AG09309 (cell line): Measurements from ENCODE around the gene TMEM232.
"Not testable (repeated sequence)": the region's sequence is repeated elsewhere in the genome, so short reads cannot be mapped to it uniquely, and the experiment has no call there.

ENCODE experiments used
- DNase-seq: peaks from one replicate; pipeline ENCODE4 v3.0.0-alpha.2; 2010; ENCODE audit warnings: low read depth
- H3K4me3 ChIP-seq: 2 replicates; pipeline ENCODE4 v1.5.1; 2011; ENCODE audit warnings: mild to moderate bottlenecking, low read depth, low read length, moderate library complexity; ENCODE audit not compliant: control insufficient read depth
- CTCF ChIP-seq: IDR thresholded peaks from 2 replicates; pipeline ENCODE4 v1.5.1; 2011; ENCODE audit warnings: mild to moderate bottlenecking, low read depth, low read length, inconsistent platforms; ENCODE audit not compliant: insufficient read depth, control insufficient read depth; ENCODE audit errors: missing control alignments

TMEM232 gene

GRCh38 chr5:110736753-110737152 is 10.3 kb upstream of the TMEM232 start:
- no peak for TF ChIP-seq CTCF
- no peak for DNase-seq
- H3K4me3 ChIP-seq: no peak overlapping the region

GRCh38 chr5:110735556-110735955 is 9.1 kb upstream of the TMEM232 start:
- TF ChIP-seq CTCF: no peak
- no peak overlapping the region for H3K4me3 ChIP-seq
- no peak for DNase-seq

DNA sequence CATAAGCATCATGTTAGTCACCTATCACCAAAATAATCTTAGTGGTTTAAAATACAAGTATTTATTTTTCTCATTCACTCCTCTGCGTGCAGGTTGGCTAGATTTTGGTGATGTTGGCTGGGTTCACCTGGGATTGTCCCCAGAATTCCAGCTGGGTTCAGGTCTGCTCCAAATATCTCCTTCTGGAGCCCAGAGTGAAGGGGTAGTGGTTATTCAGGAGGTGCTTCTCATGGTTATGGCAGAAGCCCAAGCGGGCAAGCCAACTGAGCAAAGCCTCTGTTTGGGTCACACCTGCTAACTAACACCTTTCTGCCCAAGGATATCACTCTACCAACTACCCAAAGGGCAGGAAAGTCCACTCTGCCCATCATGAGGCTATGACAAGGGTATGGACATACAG is 7.6 kb upstream of the TMEM232 start:
- H3K4me3 ChIP-seq: no peak overlapping the region
- TF ChIP-seq CTCF: no peak
- DNase-seq: no peak

DNA sequence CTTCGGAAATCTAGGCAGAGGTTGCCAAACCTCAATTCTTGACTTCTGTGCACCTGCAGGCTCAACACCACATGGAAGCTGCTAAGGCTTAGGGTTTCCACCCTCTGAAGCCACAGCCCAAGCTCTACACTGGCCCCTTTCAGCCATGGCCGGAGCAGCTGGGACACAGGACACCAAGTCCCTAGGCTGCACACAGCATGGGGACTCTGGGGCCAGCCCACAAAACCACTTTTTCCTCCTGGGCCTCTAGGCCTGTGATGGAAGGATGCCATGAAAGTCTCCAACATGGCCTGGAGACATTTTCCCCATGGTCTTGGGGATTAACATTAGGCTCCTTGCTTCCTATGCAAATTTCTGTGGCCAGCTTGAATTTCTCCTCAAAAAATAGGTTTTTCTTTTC is 5.0 kb upstream of the TMEM232 start:
- not testable (repeated sequence) for DNase-seq, H3K4me3 ChIP-seq

GRCh38 chr5:110727025-110727314 is 499 bp upstream of the TMEM232 start:
- H3K4me3 ChIP-seq: no peak overlapping the region
- peak; percentile 5 for TF ChIP-seq CTCF
- DNase-seq: no peak

DNA sequence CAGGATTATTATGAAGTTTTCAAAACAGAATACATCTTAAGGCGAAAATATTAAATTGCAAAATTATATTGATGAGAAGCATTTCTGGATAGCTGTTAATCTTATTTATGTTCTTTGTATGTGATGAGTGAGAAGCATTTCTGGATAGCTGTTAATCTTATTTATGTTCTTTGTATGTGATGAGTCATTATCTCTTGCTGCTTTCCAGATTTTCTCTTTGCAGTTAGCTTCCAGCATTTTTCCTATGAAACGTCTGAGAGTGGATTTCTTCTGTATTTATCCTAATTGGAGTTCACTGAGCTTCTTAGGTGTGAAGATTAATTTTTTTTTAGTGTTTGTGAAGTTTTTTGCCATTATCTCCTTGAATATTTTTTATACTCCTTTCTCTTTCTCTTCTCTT is 8.2 kb downstream of the TMEM232 start:
- no peak for TF ChIP-seq CTCF
- H3K4me3 ChIP-seq: no peak overlapping the region
- no peak for DNase-seq

- DNase-seq: no peak
- TF ChIP-seq CTCF: no peak
- no peak overlapping the region for H3K4me3 ChIP-seq
These were observed 9.9 kb downstream of the TMEM232 start for GRCh38 chr5:110716247-110717245.
